ENCODE data around the gene UBE2M.

The UBE2M gene

DNA sequence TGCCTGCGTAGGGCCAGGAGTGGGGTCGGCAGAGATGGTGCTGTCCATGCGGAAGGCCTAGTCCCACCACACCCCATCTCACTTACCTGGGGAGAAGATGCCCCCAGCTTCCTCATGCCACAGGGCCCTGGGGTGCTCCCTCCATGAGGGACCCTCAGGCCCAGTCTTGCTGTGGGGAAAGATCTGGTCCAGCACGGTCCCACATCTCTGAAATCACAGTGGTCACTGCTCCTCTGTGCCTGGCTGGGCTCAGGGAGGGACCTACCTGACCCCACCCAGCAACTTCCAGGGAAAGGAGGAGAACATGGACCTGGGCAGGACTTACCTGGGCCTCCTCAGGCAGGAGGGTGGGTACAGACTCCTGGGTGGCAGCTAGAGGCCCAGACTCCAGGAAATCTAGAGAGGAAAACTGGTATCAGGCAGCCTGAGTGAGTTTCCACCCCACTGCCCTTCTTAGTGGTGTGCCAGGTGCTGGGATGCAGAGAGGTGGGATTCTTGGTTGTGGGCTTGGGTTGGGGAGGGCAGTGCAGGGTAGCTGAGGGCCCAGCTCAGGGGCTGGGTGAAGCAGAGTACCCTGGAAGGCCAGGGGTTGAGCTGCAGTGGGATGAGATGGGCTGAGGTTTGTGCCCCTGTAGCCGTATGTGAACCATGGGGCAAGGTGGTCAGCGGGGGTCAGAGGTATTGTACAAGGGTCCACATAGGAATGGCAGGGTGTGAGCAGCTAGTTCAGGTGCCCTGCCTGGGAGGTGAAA, 11.0 kb upstream of the UBE2M start:
- Histone ChIP-seq H3K27ac (ENCODE audit: low read length) (no peak overlapping the region), H3K4me3 (ENCODE audit: low read length) (no peak overlapping the region), H3K4me1 (ENCODE audit: insufficient read depth, low read length) (peaks cover 4% of the 10 kb centered on the region; the same call in 1 of the 2 replicates), H3K27me3 (ENCODE audit: insufficient read depth, low read length) (peaks cover 3% of the 10 kb centered on the region; the same call in 1 of the 2 replicates), H3K9me3 (ENCODE audit: insufficient read depth, low read depth, low read length) (no peaks in the 10 kb centered on the region), H3K36me3 (ENCODE audit: insufficient read depth, low read depth, low read length) (peaks cover 29% of the 10 kb centered on the region), H3K9ac (ENCODE audit: low read depth, low read length) (no peak overlapping the region)

DNA sequence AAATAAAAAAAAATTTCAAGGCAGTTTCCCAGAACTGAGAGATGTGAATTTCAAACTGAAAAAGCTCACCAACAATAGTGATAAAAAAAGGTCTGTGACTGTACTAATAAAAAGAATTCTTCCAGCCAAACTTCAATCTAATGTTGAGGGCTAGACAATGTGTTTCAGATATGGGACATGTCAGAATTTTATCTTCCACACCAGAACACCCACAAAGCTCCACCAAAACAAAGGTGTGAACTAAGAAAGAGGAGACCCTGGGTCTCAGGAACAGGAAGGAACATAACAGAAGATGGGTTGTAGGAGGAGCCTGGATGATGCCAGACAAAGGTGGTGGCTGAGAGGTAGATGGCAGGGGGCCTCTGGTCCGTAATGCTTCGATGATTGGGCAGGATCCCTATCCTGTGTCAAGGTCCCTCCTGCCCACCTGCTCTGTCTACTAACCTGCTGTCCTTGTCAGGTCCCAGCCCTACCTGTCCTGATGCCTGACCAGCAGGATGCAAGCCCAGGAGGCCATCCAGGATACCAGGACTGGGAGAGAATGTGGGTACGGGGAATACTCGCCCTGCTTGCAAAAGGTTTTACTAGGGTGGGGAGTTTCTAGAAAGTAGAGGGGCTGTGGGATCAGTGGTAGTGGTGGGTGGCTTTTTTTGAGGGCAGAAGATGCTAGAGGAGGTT, 10.2 kb upstream of the UBE2M start:
- Histone ChIP-seq H3K4me3 (ENCODE audit: low read length) (no peak overlapping the region), H3K9ac (ENCODE audit: low read depth, low read length) (no peak overlapping the region), H3K27me3 (ENCODE audit: insufficient read depth, low read length) (peaks cover 9% of the 10 kb centered on the region), H3K9me3 (ENCODE audit: insufficient read depth, low read depth, low read length) (no peaks in the 10 kb centered on the region), H3K36me3 (ENCODE audit: insufficient read depth, low read depth, low read length) (peaks cover 29% of the 10 kb centered on the region), H3K4me1 (ENCODE audit: insufficient read depth, low read length) (peaks cover 4% of the 10 kb centered on the region; the same call in 1 of the 2 replicates), H3K27ac (ENCODE audit: low read length) (no peak overlapping the region)

DNA sequence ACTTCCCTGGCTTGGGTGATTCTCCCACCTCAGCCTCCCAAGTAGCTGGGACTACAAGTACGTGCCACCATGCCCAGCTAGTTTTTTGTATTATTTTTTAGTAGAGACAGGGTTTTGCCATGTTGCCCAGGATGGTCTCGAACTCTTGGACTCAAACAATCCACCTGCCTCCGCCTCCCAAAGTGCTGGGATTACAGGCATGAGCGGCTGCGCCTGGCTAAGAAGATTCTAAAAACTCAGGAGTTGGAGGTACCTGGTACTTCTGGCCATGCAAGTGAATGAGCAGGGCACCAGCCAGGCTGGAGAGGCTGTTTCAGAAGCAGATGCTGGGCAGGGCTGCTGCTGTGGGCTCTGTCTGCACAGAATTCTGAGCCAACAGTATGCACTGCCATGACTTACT, 8.6 kb upstream of the UBE2M start:
- H3K27ac ChIP-seq (ENCODE audit: low read length), result no peak overlapping the region
- H3K4me1 ChIP-seq (ENCODE audit: insufficient read depth, low read length), result 0 out of 2 replicates have a peak, but pooled peaks cover 2% of the 10 kb centered on the region
- H3K4me3 ChIP-seq (ENCODE audit: low read length), result no peak overlapping the region
- no peak overlapping the region for H3K9ac ChIP-seq (ENCODE audit: low read depth, low read length)
- peaks cover 25% of the 10 kb centered on the region for H3K27me3 ChIP-seq (ENCODE audit: insufficient read depth, low read length)
- H3K36me3 ChIP-seq (ENCODE audit: insufficient read depth, low read depth, low read length), result peaks cover 29% of the 10 kb centered on the region
- no peaks in the 10 kb centered on the region for H3K9me3 ChIP-seq (ENCODE audit: insufficient read depth, low read depth, low read length)

DNA sequence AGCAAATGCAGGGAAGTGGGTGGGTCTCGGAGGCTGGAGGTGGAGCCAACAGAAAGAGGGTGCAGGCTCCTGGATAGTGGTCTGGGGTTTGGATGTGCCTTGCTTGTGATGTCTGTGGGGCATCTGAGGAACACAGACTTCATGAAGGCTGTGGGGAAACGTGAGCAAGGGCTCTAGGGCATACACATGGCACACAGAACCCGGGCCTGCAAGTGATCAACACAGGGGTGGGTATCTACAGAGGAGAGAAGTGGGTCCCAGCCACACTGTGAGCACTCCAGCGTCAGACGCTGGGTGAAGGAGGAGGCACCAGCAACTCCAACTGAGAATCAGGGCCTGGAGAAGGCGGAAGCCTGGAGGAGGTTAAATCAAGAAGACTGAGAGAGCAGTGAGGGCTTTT, 5.4 kb upstream of the UBE2M start:
- Histone ChIP-seq H3K4me1 (ENCODE audit: insufficient read depth, low read length) (peaks cover 7% of the 10 kb centered on the region; the same call in 1 of the 2 replicates), H3K9ac (ENCODE audit: low read depth, low read length) (no peak overlapping the region), H3K27me3 (ENCODE audit: insufficient read depth, low read length) (peaks cover 43% of the 10 kb centered on the region), H3K27ac (ENCODE audit: low read length) (no peak overlapping the region), H3K4me3 (ENCODE audit: low read length) (no peak overlapping the region), H3K9me3 (ENCODE audit: insufficient read depth, low read depth, low read length) (no peaks in the 10 kb centered on the region), H3K36me3 (ENCODE audit: insufficient read depth, low read depth, low read length) (peaks cover 12% of the 10 kb centered on the region; the same call in 1 of the 2 replicates)

DNA sequence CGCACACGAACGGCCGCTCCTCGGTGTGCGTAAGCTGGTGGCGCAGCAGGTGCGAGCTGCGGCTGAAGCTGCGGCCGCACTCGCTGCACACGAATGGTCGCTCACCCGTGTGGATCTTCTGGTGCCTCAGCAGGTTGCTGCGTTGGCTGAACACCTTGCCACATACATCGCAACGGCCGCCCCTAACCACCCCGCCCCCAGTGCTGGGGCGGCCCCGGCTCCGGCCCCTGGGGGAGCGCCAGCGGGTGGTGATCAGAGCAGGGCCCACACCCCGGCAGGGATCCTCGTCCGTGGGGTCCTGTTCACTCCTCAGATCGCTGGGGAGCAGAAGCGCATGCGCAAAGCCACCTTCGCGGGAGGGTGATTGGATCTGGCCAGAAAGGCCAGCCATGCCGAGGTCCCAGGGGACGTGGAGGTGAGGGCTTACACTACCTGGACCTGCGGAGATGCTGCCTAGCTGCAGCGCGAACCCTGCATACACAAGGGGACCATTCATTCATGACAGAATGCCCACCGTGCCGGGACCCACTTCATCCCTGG, 4.7 kb upstream of the UBE2M start:
- peak overlapping the region; percentile 42; the same call in 1 of the 2 replicates for H3K4me3 ChIP-seq (ENCODE audit: low read length)
- H3K4me1 ChIP-seq (ENCODE audit: insufficient read depth, low read length), result peaks cover 7% of the 10 kb centered on the region; the same call in 1 of the 2 replicates
- H3K9me3 ChIP-seq (ENCODE audit: insufficient read depth, low read depth, low read length), result no peaks in the 10 kb centered on the region
- peak overlapping the region; percentile 21; the same call in 1 of the 2 replicates for H3K9ac ChIP-seq (ENCODE audit: low read depth, low read length)
- H3K27ac ChIP-seq (ENCODE audit: low read length), result no peak overlapping the region
- H3K36me3 ChIP-seq (ENCODE audit: insufficient read depth, low read depth, low read length), result 0 out of 2 replicates have a peak, but pooled peaks cover 7% of the 10 kb centered on the region
- H3K27me3 ChIP-seq (ENCODE audit: insufficient read depth, low read length), result peaks cover 43% of the 10 kb centered on the region

DNA sequence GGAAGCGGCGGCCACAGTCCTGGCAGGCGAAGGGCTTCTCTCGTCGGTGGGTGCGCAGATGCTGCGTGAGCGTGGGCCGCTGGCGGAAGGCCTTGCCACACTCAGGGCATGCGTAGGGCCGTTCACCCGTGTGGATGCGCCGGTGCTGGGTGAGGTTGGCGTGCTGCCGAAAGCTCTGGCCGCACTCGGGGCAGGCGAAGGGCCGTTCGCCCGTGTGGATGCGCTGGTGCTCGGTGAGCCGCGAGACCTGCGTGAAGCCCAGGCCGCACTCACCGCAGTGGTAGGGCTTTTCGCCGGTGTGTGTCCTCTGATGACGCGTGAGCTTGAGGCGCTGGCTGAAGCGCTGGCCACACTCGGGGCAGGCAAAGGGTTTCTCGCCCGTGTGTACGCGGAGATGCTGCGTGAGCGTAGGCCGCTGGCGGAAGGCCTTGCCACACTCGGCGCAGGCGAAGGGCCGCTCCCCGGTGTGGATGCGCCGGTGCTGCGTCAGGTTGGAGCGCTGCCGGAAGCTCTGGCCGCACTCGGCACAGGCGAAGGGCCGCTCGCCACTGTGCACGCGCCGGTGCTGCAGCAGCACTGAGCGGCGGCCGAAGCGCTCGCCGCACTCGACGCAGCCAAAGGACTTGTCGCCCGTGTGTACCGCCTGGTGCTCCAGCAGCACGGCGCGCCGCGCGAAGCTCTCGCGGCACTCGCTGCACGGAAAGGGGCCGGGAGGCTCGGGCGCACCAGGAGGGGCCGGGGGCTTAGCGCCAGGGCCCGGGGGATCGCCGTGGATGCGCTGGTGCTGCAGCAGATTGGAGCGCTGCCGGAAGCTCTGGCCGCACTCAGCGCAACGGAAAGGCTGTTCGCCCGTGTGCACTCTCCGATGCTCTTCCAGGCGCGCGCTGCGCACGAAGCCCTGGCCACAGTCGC, 4.0 kb upstream of the UBE2M start:
- peak overlapping the region; percentile 42; the same call in 1 of the 2 replicates for H3K4me3 ChIP-seq (ENCODE audit: low read length)
- H3K9me3 ChIP-seq (ENCODE audit: insufficient read depth, low read depth, low read length), result no peaks in the 10 kb centered on the region
- peaks cover 7% of the 10 kb centered on the region; the same call in 1 of the 2 replicates for H3K4me1 ChIP-seq (ENCODE audit: insufficient read depth, low read length)
- peak overlapping the region; percentile 32; the same call in 1 of the 2 replicates for H3K9ac ChIP-seq (ENCODE audit: low read depth, low read length)
- H3K36me3 ChIP-seq (ENCODE audit: insufficient read depth, low read depth, low read length), result 0 out of 2 replicates have a peak, but pooled peaks cover 7% of the 10 kb centered on the region
- H3K27me3 ChIP-seq (ENCODE audit: insufficient read depth, low read length), result peaks cover 43% of the 10 kb centered on the region
- no peak overlapping the region for H3K27ac ChIP-seq (ENCODE audit: low read length)

DNA sequence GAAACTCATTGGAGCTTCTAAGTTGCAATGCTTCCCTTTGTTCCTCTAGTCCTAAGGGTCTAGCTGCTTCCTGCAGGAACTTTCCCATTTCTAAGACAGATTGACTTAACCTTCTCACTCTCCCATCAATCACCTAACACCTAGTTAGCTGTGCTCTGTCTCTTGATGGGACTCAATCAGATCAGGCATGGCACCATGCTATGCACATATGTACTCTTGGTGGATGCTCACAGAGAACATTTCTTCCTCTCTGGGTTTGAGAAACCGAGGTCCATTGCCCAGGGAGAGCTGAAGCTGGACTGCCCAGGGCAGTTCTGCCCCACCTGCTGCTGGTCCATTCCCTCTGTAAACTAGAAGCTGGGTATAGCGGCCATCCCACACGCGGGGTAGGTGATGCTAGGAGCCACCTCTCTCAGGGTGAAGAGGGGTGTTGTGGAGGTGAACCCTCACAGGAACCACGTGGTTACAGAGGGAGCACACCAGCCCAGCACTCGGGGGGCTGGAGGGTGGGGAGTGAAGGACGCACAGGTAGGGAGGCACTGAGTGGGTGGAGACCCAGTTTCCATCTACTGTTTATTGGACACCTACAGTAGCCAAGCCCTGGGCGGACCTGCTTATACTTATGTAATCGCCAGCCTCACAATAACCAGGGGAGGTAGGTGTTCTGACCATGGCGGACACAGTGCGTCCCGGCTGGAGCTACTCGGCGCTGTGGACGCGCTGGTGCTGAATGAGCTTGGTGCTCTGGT, 3.1 kb upstream of the UBE2M start:
- H3K27me3 ChIP-seq (ENCODE audit: insufficient read depth, low read length), result peaks cover 43% of the 10 kb centered on the region
- H3K27ac ChIP-seq (ENCODE audit: low read length), result no peak overlapping the region
- no peaks in the 10 kb centered on the region for H3K9me3 ChIP-seq (ENCODE audit: insufficient read depth, low read depth, low read length)
- H3K4me3 ChIP-seq (ENCODE audit: low read length), result no peak overlapping the region
- no peak overlapping the region for H3K9ac ChIP-seq (ENCODE audit: low read depth, low read length)
- peaks cover 13% of the 10 kb centered on the region; the same call in 1 of the 2 replicates for H3K4me1 ChIP-seq (ENCODE audit: insufficient read depth, low read length)
- peaks cover 8% of the 10 kb centered on the region for H3K36me3 ChIP-seq (ENCODE audit: insufficient read depth, low read depth, low read length)

DNA sequence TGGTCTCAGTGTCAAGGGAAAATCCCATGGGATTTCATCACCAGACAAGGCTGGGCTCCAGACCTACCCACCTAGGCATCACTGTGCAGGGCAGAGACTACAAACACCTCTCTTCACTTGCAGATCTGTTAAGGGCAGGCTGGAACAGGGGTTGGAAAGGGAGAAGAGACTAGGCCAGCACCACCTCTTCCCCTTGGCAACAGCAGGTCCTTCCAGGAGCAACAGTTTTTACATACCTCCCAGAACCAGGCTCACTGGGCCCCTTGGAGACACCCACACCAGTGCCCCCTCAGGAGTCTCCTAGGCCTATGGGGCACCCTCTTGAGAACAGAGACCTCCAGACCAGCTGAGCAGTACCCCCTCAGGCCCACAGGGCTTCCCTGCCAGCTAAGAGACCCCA, 2.5 kb upstream of the UBE2M start:
- Histone ChIP-seq H3K27ac (ENCODE audit: low read length) (no peak overlapping the region), H3K4me1 (ENCODE audit: insufficient read depth, low read length) (peaks cover 13% of the 10 kb centered on the region; the same call in 1 of the 2 replicates), H3K9ac (ENCODE audit: low read depth, low read length) (no peak overlapping the region)

DNA sequence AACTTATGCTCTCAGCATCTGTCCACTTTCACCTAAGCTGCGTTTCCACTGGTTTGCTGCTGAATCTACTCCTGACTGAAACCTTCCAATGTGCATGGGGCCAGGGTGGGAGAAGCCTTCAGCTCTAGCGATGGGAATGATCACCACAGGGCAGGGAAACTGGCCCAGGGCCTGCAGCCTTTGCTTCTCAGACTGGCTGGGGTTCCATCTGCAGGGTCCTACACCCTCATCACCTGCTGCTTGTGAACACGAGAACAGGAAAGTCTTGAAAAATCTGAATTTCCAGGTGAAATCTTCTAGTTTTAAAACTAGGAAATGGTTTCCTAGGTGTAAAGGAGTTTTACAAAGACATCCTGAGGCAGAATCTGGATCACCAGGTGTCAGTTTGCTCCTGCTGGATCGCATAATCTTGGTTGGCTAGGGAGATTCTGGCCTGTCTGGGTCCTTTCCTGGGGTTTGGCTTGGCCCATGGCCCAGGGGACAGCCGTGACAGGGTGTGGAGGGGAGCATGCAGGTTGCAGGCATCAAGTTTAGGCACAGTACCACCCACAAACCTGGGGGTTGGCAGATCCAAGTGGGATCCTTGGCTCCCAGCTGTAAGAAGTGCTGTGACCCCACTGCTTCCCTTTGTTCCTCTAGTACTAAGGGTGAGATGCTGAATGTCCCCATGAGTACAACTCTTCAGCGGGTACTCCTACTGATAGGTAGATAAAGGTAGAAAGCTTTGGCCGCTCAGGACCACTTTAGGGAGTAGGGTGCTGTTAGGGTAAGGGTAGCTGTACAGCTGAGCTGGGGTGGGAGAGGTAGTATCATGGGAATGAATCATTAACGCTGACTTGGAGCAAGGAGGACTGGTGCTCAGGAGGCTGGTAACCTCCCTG, 1.8 kb upstream of the UBE2M start:
- Histone ChIP-seq H3K4me3 (ENCODE audit: low read length) (peak overlapping the region; percentile 92), H3K4me1 (ENCODE audit: insufficient read depth, low read length) (peaks cover 13% of the 10 kb centered on the region; the same call in 1 of the 2 replicates), H3K9ac (ENCODE audit: low read depth, low read length) (peak overlapping the region; percentile 99; the same call in 1 of the 2 replicates), H3K27ac (ENCODE audit: low read length) (peak overlapping the region; percentile 98), H3K36me3 (ENCODE audit: insufficient read depth, low read depth, low read length) (peaks cover 13% of the 10 kb centered on the region), H3K27me3 (ENCODE audit: insufficient read depth, low read length) (peaks cover 43% of the 10 kb centered on the region), H3K9me3 (ENCODE audit: insufficient read depth, low read depth, low read length) (no peaks in the 10 kb centered on the region)

More for the DNA sequence above, 2.5 kb upstream of the UBE2M start:
- H3K36me3 ChIP-seq (ENCODE audit: insufficient read depth, low read depth, low read length), result peaks cover 12% of the 10 kb centered on the region
- no peaks in the 10 kb centered on the region for H3K9me3 ChIP-seq (ENCODE audit: insufficient read depth, low read depth, low read length)
- no peak overlapping the region for H3K4me3 ChIP-seq (ENCODE audit: low read length)
- peaks cover 43% of the 10 kb centered on the region for H3K27me3 ChIP-seq (ENCODE audit: insufficient read depth, low read length)

Data from iPS-20b (cell line).